T-cell (primary cell): Measurements from ENCODE around the gene XPO5. TPM values are rescaled to one million over a fixed set of nuclear protein-coding genes. Genes with fewer than 3 reads are reported as not detected.

Experiments used
- ATAC-seq, 4 experiments: fragments of 200-7000 bp in 3 of 4; fragments of 150-1000 bp in 1 of 4; cut with Tn5 transposase; replicated peaks in 1 of 4; 1 replicate in 3 of 4; 2 replicates in 1 of 4; pipeline ENCODE4 v1.10.0; 2021; ENCODE audit warnings: moderate library complexity in 3 of 4, mild to moderate bottlenecking in 2 of 4, moderate number of reproducible peaks in 1 of 4
- CTCF ChIA-PET, 2 donors: fragments of 300-600 bp; sonication (Branson Sonifier 250); formaldehyde crosslinking; loops; one replicate each; lab custom pipeline; 2022; ENCODE audit warnings: antibody characterized with exemption in 2 of 2; lab: Charles Lee
- POLR2A ChIA-PET, 2 donors: fragments of 300-600 bp; sonication (Branson Sonifier 250); formaldehyde crosslinking; loops; one replicate each; lab custom pipeline; 2022; ENCODE audit warnings: antibody characterized with exemption in 2 of 2; lab: Charles Lee
- DNase-seq, 35 experiments: peaks; one replicate each; pipeline versions ENCODE4 v3.0.0 to v3.0.0-alpha.2; 2013 to 2023
- H3K27ac ChIP-seq: one replicate; pipeline ENCODE4 v1.5.1; 2013; ENCODE audit warnings: low read length
- H3K27me3 ChIP-seq, 2 experiments: replicated peaks in 1 of 2; 1 replicate in 1 of 2; 2 replicates in 1 of 2; pipeline versions ENCODE4 v1.6.1 to v1.7.0; 2013; ENCODE audit warnings: low read length in 1 of 2, mixed read lengths in 1 of 2; ENCODE audit not compliant: control insufficient read depth in 2 of 2, insufficient read depth in 2 of 2; ENCODE audit errors: extremely low read depth in 1 of 2
- H3K36me3 ChIP-seq, 2 donors: 1 replicate in 1 of 2; 2 replicates in 1 of 2; pipeline versions ENCODE4 v1.6.1 to v1.7.0; 2013; ENCODE audit warnings: low read length in 1 of 2; ENCODE audit not compliant: control insufficient read depth in 2 of 2, insufficient read depth in 1 of 2; ENCODE audit errors: extremely low read depth in 1 of 2
- H3K4me1 ChIP-seq, 2 experiments: 1 replicate in 1 of 2; 2 replicates in 1 of 2; pipeline versions ENCODE4 v1.6.1 to v1.7.0; 2013; ENCODE audit warnings: low read length in 2 of 2, mixed read lengths in 1 of 2; ENCODE audit not compliant: insufficient read depth in 2 of 2, control insufficient read depth in 1 of 2; ENCODE audit errors: extremely low read depth in 1 of 2
- H3K4me3 ChIP-seq, 2 donors: 1 replicate in 1 of 2; 2 replicates in 1 of 2; pipeline versions ENCODE4 v1.5.1 to v1.7.0; 2013; ENCODE audit warnings: mild to moderate bottlenecking in 2 of 2, low read length in 1 of 2, moderate library complexity in 1 of 2; ENCODE audit not compliant: control insufficient read depth in 1 of 2; ENCODE audit errors: extremely low read depth in 1 of 2
- H3K9me3 ChIP-seq: 2 replicates; pipeline ENCODE4 v1.7.0; 2013
- H3K27ac Mint-ChIP-seq, 2 donors: one replicate each; pipeline ENCODE4 v1.8.0; 2020 to 2021; ENCODE audit warnings: mild to moderate bottlenecking in 2 of 2, mixed read lengths in 2 of 2
- H3K27me3 Mint-ChIP-seq, 2 donors: one replicate each; pipeline ENCODE4 v1.8.0; 2021 to 2022; ENCODE audit warnings: mixed read lengths in 2 of 2
- H3K36me3 Mint-ChIP-seq: one replicate; pipeline ENCODE4 v1.8.0; 2021; ENCODE audit warnings: mixed read lengths
- H3K4me1 Mint-ChIP-seq, 3 donors: one replicate each; pipeline ENCODE4 v1.8.0; 2020 to 2022; ENCODE audit warnings: mixed read lengths in 3 of 3, mild to moderate bottlenecking in 1 of 3
- H3K4me3 Mint-ChIP-seq, 3 donors: one replicate each; pipeline ENCODE4 v1.8.0; 2020 to 2022; ENCODE audit warnings: mild to moderate bottlenecking in 3 of 3, mixed read lengths in 3 of 3, moderate library complexity in 3 of 3
- H3K9me3 Mint-ChIP-seq, 3 donors: one replicate each; pipeline ENCODE4 v1.8.0; 2020 to 2022; ENCODE audit warnings: mixed read lengths in 3 of 3
- WGBS: methylation state at CpG from one replicate; pipeline ENCODE4 v1.1.5; 2013; ENCODE audit warnings: missing lambda C conversion rate; ENCODE audit not compliant: insufficient coverage; 5-methylcytosine and 5-hydroxymethylcytosine counted together
- total RNA-seq, 35 experiments: library from RNA in 6 of 35; stranded (reverse) in 6 of 35; fragments of 120-200 nt in 1 of 35; gene quantifications; one replicate each; pipeline versions ENCODE4 v1.2.1 to v1.2.4 and lab custom pipeline; 2013 to 2026

The XPO5 gene
- total RNA-seq, 5 donors from 2014 or later (not counting 1 experiment from before 2014, with no cell fraction given): 48.2 to 51.4 (median 50.3) TPM

- WGBS: 87% methylated on average over 9 of the region's 10 CpGs
- Histone ChIP-seq H3K36me3 (peaks cover 14 to 51% of the 10 kb centered on the region in 2 donors), H3K4me1 (peaks cover 13 to 49% of the 10 kb centered on the region in 2 experiments), H3K4me3 (peak overlapping the region in 1 of 2 donors; percentile 48), H3K27me3 (peaks cover 0 to 34% of the 10 kb centered on the region in 2 experiments), H3K9me3 (no peaks in the 10 kb centered on the region), H3K27ac (no peak overlapping the region)
- H3K36me3 Mint-ChIP-seq: peaks cover 30% of the 10 kb centered on the region
- H3K9me3 Mint-ChIP-seq: no peaks in the 10 kb centered on the region
- ATAC-seq (no peak), DNase-seq (no peak)
- H3K4me3 Mint-ChIP-seq: peak overlapping the region; percentile 36 to 76 (median 70)
- peaks cover 39 to 51% (median 47%) of the 10 kb centered on the region in 3 donors for H3K4me1 Mint-ChIP-seq
- no peak overlapping the region for H3K27ac Mint-ChIP-seq
- CTCF ChIA-PET: interaction anchor here in 1 of 2 donors (1.0 kb wide), 1 partner anchor 963 kb away, joined by 3 read pairs; no protein-coding TSS in a partner anchor
- peaks cover 17 to 19% of the 10 kb centered on the region in 2 donors for H3K27me3 Mint-ChIP-seq
- POLR2A ChIA-PET: no interaction called here
Measured at GRCh38 chr6:43510827-43511163, 65.0 kb downstream of the XPO5 start.

GRCh38 chr6:43509984-43510826 is 65.6 kb downstream of the XPO5 start, which contains the start of gene LRRC73:
Gene LRRC73 (minus strand): TSS chr6:43510346. CDS start chr6:43509785, 561 bp downstream.
- H3K36me3 Mint-ChIP-seq: peaks cover 28% of the 10 kb centered on the region

GRCh38 chr6:43509142-43509983 is 66.5 kb downstream of the XPO5 start:
- no peaks in the 10 kb centered on the region for H3K9me3 Mint-ChIP-seq
- H3K27ac Mint-ChIP-seq: peak overlapping the region in 1 of 2 donors; percentile 45
- WGBS: 13% methylated on average over 65 of the region's 69 CpGs
- peaks cover 25% of the 10 kb centered on the region for H3K36me3 Mint-ChIP-seq
- ChIA-PET CTCF (interaction anchor here in 1 of 2 donors (1.0 kb wide), 1 partner anchor 961 kb away, joined by 3 read pairs; no protein-coding TSS in a partner anchor), POLR2A (interaction anchor here in 1 of 2 donors (0.6 kb wide), 1 partner anchor 1089 kb away, joined by 3 read pairs; no protein-coding TSS in a partner anchor)
- DNase-seq (no peak), ATAC-seq (no peak)
- Histone ChIP-seq H3K4me1 (peaks cover 1 to 34% of the 10 kb centered on the region in 2 experiments), H3K9me3 (no peaks in the 10 kb centered on the region), H3K36me3 (peaks cover 23 to 44% of the 10 kb centered on the region in 2 donors), H3K27me3 (peaks cover 0 to 34% of the 10 kb centered on the region in 2 experiments), H3K4me3 (no peak overlapping the region), H3K27ac (no peak overlapping the region)
- peaks cover 25 to 36% (median 33%) of the 10 kb centered on the region in 3 donors for H3K4me1 Mint-ChIP-seq
- H3K4me3 Mint-ChIP-seq: peak overlapping the region; percentile 74 to 82 (median 75)
- peaks cover 17 to 19% of the 10 kb centered on the region in 2 donors for H3K27me3 Mint-ChIP-seq

More at GRCh38 chr6:43509984-43510826, 65.6 kb downstream of the XPO5 start, which contains the start of gene LRRC73:
- 15% methylated on average over 91 of the region's 96 CpGs for WGBS
- peak; percentile 75 to 80 (median 77) for ATAC-seq
- Mint-ChIP-seq H3K9me3 (no peaks in the 10 kb centered on the region), H3K4me3 (peak within 1 kb of the TSS; percentile 74 to 82 (median 76)), H3K27ac (peak within 1 kb of the TSS in 1 of 2 donors; percentile 45), H3K27me3 (peaks cover 17 to 19% of the 10 kb centered on the region in 2 donors), H3K4me1 (peaks cover 33 to 45% (median 41%) of the 10 kb centered on the region in 3 donors)
- Histone ChIP-seq H3K4me3 (peak within 1 kb of the TSS; percentile 48 to 52), H3K9me3 (no peaks in the 10 kb centered on the region), H3K36me3 (peaks cover 20 to 49% of the 10 kb centered on the region in 2 donors), H3K27me3 (peaks cover 0 to 34% of the 10 kb centered on the region in 2 experiments), H3K4me1 (peaks cover 7 to 43% of the 10 kb centered on the region in 2 experiments), H3K27ac (no peak within 1 kb of the TSS)
- ChIA-PET CTCF (interaction anchor here in 1 of 2 donors (1.0 kb wide), 1 partner anchor 962 kb away, joined by 3 read pairs; no protein-coding TSS in a partner anchor), POLR2A (interaction anchor here in 1 of 2 donors (0.6 kb wide), 1 partner anchor 1089 kb away, joined by 3 read pairs; no protein-coding TSS in a partner anchor)
- DNase-seq: peak; percentile 40 to 85 (median 62)

- ATAC-seq: no peak
Measured at GRCh38 chr6:43508481-43509141, 67.2 kb downstream of the XPO5 start.

GRCh38 chr6:43506667-43507471 is 69.0 kb downstream of the XPO5 start:
- Histone ChIP-seq H3K9me3 (no peaks in the 10 kb centered on the region), H3K27ac (peak overlapping the region; percentile 38), H3K4me3 (no peak overlapping the region), H3K27me3 (peaks cover 0 to 34% of the 10 kb centered on the region in 2 experiments), H3K4me1 (peaks cover 0 to 25% of the 10 kb centered on the region in 2 experiments), H3K36me3 (peaks cover 22 to 41% of the 10 kb centered on the region in 2 donors)
- H3K9me3 Mint-ChIP-seq: no peaks in the 10 kb centered on the region
- H3K36me3 Mint-ChIP-seq: peaks cover 28% of the 10 kb centered on the region
- ChIA-PET CTCF (interaction anchor here (0.6 to 2.6 kb wide), 22 partner anchors 10 to 959 kb away, joined by 3 to 10 read pairs (median 3); partner anchors contain the start of genes ABCC10 (in 1 of the 2), CRIP3 (in 1 of the 2), DLK2 (in 1 of the 2) and POLR1C (in 1 of the 2)), POLR2A (interaction anchor here (0.5 to 0.6 kb wide), 3 partner anchors 29 to 926 kb away, joined by 3 read pairs; partner anchors contain the start of gene TJAP1 (in 1 of the 2))
- ATAC-seq (peak; percentile 61 to 72 (median 68)), DNase-seq (peak; percentile 41 to 93 (median 71))
- H3K27me3 Mint-ChIP-seq: peaks cover 17 to 19% of the 10 kb centered on the region in 2 donors
- H3K4me1 Mint-ChIP-seq: peaks cover 13 to 23% (median 22%) of the 10 kb centered on the region in 3 donors
- H3K27ac Mint-ChIP-seq: peak overlapping the region in 1 of 2 donors; percentile 46
- WGBS: 34% methylated on average over 9 of the region's 14 CpGs
- no peak overlapping the region for H3K4me3 Mint-ChIP-seq

More at GRCh38 chr6:43508481-43509141, 67.2 kb downstream of the XPO5 start:
- no peak overlapping the region for H3K27ac ChIP-seq
- ChIA-PET CTCF (interaction anchor here in 1 of 2 donors (0.6 to 2.6 kb wide), 3 partner anchors 147 to 332 kb away, joined by 4 to 10 read pairs (median 5); no protein-coding TSS in a partner anchor), POLR2A (no interaction called here)
- H3K9me3 Mint-ChIP-seq: no peaks in the 10 kb centered on the region
- H3K4me3 ChIP-seq: no peak overlapping the region
- peaks cover 23 to 42% of the 10 kb centered on the region in 2 donors for H3K36me3 ChIP-seq
- peaks cover 0 to 30% of the 10 kb centered on the region in 2 experiments for H3K4me1 ChIP-seq
- H3K4me3 Mint-ChIP-seq: peak overlapping the region; percentile 74 to 82 (median 75)
- H3K27me3 Mint-ChIP-seq: peaks cover 17 to 19% of the 10 kb centered on the region in 2 donors
- peak overlapping the region; percentile 6 to 12 for H3K27ac Mint-ChIP-seq
- no peaks in the 10 kb centered on the region for H3K9me3 ChIP-seq
- DNase-seq: no peak
- peaks cover 20 to 29% (median 29%) of the 10 kb centered on the region in 3 donors for H3K4me1 Mint-ChIP-seq
- 76% methylated on average over 3 of the region's 8 CpGs for WGBS
- H3K27me3 ChIP-seq: peaks cover 0 to 34% of the 10 kb centered on the region in 2 experiments
- peaks cover 25% of the 10 kb centered on the region for H3K36me3 Mint-ChIP-seq
